ENCODE data around the gene CENPK.
A peak's percentile ranks its signal among the peaks of the same experiment; 100 is the strongest.
"Not testable (repeated sequence)": the region's sequence is repeated elsewhere in the genome, so short reads cannot be mapped to it uniquely, and the experiment has no call there.

The CENPK gene

DNA sequence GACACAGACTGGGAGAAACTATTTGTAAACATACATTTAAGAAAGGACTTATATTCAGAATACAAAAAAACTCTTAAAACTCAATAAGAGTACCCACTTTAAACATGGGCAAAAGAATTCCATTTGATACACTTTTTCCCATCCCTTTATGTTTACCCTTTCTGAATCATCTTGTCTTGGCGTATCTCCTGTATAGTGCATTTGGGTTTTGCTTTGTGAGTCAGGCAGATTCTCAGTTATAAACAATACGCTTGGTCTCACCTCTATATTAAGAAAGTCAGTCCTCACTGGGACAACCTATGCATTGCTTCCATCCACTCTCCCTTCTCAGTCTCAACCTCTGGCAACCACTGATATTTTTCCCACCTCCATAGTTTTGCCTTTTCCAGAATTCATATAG lies 54.0 kb downstream of the CENPK start:
- DNase-seq (ENCODE audit: low read depth): no peak

GRCh38 chr5:65506961-65507360 lies 56.0 kb downstream of the CENPK start:
- peak; percentile 76 for DNase-seq (ENCODE audit: low read depth)

DNA sequence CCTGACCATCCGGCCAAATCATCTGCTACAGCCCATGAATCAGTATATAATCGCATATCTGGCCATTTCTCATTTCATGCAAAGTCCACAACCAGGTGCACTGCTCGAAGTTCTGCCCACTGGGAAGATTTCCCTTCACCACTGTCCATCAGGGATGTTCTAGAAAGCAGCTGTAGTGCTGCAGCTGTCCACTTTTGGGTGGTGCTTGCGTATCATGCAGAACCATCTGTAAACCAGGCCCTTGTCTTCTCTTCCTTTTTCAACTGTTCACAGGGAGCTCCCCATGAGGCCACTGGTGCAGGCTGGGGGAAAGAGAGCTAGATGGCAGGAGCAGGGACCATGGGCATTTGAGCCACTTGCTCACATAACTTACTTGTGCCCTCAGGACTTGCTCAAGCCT lies 73.8 kb downstream of the CENPK start:
- no peak for DNase-seq (ENCODE audit: low read depth)

GRCh38 chr5:65488038-65488687 lies 74.8 kb downstream of the CENPK start:
- DNase-seq (ENCODE audit: low read depth): not testable (repeated sequence)

DNA sequence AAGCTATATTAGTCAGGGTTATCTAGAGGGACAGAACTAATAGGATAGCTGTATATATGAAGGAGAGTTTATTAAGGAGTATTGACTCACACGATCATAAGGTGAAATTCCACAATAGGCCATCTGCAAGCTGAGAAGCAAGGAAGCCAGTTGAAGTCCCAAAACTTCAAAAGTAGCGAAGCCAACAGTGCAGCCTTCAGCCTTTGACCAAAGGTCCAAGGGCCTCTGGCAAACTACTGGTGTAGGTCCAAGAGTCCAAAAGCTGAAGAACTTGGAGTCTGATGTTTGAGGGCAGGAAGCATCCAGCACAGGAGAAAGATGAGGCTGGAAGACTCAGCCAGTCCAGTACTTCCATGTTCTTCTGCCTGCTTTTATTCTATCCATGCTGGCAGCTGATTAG lies 76.2 kb downstream of the CENPK start:
- not testable (repeated sequence) for DNase-seq (ENCODE audit: low read depth)

DNA sequence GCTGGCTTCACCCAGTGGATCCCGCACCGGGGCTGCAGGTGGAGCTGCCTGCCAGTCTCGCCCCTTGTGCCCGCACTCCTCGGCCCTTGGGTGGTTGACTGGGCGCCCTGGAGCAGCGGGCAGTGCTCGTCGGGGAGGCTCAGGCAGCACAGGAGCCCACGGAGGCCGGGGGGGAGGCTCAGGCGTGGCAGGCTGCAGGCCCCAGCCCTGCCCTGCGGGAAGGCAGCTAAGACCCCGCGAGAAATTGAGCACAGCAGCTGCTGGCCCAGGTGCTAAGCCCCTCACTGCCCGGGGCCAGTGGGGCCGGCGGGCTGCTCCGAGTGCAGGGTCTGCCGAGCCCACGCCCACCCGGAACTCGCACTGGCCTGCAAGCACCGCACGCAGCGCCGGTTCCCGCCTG lies 77.6 kb downstream of the CENPK start:
- DNase-seq (ENCODE audit: low read depth): no peak

GRCh38 chr5:65483546-65484346 lies 79.2 kb downstream of the CENPK start:
- DNase-seq (ENCODE audit: low read depth): peak; percentile 66

DNA sequence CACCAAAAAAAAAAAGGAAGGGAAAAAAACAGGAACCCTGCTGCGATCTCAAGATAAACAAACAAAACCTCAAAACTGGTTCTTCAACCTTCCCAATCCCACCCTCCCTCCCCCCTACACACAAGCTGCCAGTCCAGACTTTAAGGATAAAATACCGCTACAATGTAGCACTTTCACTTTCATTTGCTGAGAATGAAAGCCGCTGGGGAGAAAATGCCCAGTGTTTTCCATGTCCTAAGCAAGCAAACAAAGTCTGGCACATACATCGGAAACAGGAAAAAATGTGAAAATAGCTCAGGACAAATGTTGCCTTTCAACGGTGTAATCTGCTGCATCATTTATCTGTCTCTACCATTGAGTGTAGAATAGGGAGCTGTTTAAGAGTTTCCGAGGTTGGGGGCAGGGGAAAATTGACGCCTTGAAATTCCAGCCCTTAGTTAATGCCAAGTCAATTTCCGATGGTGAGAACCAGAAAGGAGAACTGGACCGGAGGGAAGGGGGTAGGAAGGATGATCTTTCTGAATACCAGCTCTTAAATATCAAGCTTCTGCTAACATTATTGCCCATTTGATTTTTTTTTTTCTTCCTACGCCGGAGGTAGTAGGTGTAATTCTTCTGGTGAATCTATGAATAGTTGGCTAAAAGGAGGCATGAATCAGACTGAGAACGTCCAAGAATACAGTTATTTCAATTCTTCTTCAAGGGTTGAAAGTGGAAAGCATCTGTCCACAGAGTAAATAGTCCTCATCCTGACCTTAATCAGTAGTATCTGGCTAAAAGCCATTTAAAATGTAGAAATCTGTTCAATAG lies 80.0 kb downstream of the CENPK start:
- peak; percentile 42 for DNase-seq (ENCODE audit: low read depth)

DNA sequence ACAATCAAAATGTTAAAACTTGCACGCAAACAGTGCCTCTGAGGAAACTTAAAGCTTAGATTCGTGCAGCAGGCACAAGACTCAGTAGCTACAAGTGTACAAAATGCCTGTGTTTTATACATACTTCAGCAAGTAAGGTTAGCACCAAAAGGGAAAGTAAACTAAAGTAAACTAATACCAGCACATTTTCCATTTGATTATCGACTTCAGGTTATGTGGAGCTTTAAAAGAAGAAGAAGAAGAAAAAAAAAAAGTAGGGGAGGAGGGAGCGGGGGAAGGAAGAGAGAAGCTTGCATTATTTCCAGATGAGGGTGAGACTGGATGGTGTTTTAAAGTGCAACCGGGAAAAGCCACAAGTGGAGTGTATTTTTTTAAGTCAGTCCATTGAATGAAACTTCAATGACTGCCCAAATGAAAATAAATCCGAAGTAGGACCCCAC lies 80.7 kb downstream of the CENPK start:
- peak; percentile 49 for DNase-seq (ENCODE audit: low read depth)

GRCh38 chr5:65481635-65482295 lies 81.2 kb downstream of the CENPK start, which contains the start of gene ADAMTS6:
ADAMTS6 (minus strand) TSS chr5:65481920; CDS start chr5:65473673, 8,247 bp downstream.
- peak; percentile 96 for DNase-seq (ENCODE audit: low read depth)

DNA sequence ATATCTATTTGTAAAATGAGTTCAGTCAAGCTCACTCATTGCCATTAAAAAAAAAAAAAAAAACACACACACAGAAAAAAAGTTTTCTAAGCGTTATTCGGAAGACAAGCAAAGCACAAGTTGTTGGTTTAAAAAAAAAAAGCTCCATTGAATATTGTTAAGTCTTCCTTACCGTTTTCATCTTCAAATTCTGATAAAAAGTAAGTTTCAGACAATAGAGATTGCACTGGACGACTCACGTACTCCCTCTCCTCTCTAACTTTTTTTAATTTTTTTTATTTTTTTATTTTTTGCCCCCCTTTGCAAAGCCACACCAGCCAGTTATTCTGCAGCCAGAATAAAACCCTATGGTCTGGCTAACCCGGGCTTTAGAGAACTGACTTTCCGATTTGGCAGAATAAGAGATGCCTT lies 81.8 kb downstream of the CENPK start:
- DNase-seq (ENCODE audit: low read depth): no peak

DNA sequence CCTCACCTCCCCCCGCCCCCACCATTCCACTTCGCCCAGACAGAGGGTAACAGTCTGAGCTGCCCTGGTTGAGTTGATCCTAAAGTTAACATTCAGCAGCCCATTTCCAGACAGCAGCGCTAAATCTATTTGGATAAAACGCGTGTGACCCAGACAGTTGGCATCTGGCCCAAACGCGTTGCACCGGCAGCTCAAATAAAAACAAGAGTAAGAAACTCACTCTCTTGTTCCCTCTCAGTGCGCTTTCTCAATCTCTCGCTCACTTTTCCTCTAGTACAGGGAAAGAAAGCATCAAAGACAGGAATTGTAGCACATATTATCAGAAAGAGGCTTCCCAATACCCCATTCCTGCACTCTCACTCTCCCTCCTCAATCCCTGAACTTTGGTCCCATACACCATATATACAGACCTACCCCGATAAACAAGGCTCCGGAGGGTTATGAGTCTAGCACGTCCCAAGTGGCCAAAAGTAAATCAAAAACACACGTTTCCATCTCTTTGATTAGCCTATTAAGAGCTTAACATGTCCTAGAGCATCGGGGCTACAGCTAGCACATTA lies 82.6 kb downstream of the CENPK start:
- peak; percentile 71 for DNase-seq (ENCODE audit: low read depth)

GRCh38 chr5:65479527-65479926 lies 83.4 kb downstream of the CENPK start:
- no peak for DNase-seq (ENCODE audit: low read depth)

DNA sequence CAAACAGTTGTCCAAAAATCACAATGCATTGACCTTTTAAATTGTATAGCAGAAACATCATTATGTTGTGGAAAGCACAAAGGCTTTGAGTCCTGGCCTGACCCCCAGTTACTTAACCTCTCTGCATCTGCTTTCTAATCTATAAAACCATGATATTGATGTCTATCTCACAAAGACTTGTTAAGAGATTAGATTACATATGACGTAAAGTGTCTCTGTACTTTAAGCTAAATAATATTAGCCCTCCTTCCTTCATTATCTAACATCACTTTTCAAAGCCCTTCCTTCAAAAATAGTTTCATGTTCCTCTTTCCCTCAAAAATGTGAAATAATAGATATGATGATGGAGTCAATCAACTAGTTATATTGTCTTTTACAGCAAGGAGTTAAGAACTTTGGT lies 84.6 kb downstream of the CENPK start:
- no peak for DNase-seq (ENCODE audit: low read depth)

DNA sequence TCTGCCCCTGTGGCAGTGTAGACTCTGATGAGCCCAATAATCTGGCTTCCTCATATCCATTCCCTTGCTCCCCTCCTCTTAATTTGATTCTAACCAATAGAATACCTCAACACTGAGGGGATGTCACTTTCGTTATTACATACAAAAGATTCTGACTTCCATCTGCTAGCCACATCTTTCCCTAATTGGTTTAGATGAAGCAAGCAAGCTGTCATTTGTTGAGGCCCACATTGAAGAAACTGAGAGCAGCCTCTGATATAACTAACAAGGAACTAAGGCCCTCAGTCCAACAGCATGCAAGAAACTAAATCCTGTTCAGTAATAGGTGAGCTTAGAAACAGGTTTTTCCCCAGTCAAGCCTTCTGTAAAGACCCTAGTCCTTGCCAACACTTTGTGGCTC lies 87.1 kb downstream of the CENPK start:
- no peak for DNase-seq (ENCODE audit: low read depth)

DNA sequence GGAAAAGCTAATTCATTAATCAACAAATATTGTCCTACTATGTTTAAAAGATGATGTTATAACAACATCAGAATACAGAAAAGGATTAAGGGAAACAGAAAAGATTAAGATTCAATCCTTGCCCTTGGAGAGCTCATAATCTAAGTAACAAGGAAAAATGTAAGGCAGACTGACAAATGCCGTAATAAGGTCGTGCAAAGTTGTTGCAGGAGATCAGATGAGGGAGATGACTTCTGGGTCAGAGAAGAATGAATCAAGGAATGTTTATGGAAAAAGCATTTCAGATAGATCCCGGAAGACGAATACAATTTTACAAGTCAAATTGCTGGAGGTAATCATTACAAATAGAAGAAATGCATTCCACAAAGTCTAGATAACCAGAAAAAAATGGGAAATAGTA lies 87.6 kb downstream of the CENPK start:
- DNase-seq (ENCODE audit: low read depth): no peak

DNA sequence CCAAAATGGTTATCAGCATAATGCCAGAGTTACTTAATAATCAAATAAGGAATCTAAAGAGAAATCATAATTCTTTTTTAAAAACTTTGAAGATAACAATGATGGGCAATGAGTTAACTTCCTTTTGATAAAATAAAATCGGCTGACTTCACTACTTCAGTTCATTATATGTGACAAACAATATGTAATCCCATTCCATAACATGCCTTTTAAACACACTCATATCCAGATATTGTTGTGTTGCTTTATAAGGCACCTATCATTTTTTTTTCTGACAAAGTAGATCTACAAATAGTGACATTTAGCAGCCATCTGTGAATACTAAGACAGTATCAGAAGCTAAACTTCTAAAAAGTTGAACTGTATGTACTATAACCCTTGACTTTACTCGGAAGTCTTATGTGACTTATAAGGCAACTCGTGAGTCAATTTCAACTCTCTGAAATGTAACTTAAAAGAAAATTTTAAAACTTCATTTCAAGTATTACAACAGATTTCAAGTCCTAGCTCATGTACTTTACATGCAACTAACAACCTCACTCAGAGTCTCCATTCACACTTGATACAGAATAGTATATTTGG lies 88.7 kb downstream of the CENPK start:
- no peak for DNase-seq (ENCODE audit: low read depth)

DNA sequence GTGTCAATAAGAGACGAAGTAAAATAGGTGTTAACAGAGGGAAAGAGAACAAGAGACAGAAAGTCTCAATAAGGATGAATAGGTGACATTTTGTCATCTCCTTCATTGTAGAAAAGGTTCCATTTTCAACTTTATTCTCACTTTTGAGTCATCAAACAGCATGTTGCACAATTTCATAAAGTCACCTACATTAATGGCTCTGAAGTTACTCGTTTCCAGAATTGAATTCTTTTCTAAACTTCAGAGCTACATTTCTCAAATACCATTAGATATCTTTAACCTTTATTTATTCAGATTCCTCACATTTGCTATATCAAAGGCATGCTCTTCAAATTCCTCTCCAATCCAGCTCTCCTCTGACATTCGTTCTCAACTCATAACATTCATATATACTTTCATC lies 94.3 kb downstream of the CENPK start:
- no peak for DNase-seq (ENCODE audit: low read depth)
